PC-3 (cell line): Measurements from ENCODE around the gene MRPS25. TPM values are rescaled to one million over a fixed set of nuclear protein-coding genes. Genes with fewer than 3 reads are reported as not detected.

Source experiments
- ATAC-seq: fragments of 200-7000 bp; cut with Tn5 transposase; 2 replicates; pipeline ENCODE4 v1.9.1; 2020; ENCODE audit warnings: mild to moderate bottlenecking, moderate library complexity
- BruUV-seq: library from RNA; stranded (reverse); fragments of 400-500 nt; replicated peaks from 2 replicates; lab custom pipeline; 2021; lab: Mats Ljungman, UMichigan
- CTCF ChIA-PET: fragments of 300-600 bp; sonication (Branson Sonifier 250); formaldehyde crosslinking; loops from one replicate; lab custom pipeline; 2022; ENCODE audit warnings: antibody characterized with exemption; lab: Charles Lee
- POLR2A ChIA-PET: fragments of 300-600 bp; sonication (Branson Sonifier 250); formaldehyde crosslinking; loops from one replicate; lab custom pipeline; 2022; ENCODE audit warnings: antibody characterized with exemption; ENCODE audit not compliant: unreplicated experiment; lab: Charles Lee
- DNase-seq: peaks from one replicate; pipeline ENCODE4 v3.0.0-alpha.2; 2015
- H2AFZ ChIP-seq: fragments of 300-600 bp; sonication (generic); 2 replicates; pipeline ENCODE4 v1.6.0; 2016; ENCODE audit warnings: antibody characterized with exemption, low read length
- H3F3A ChIP-seq: fragments of 300-600 bp; sonication (generic); one replicate; pipeline ENCODE4 v1.6.0; 2017; ENCODE audit warnings: antibody characterized with exemption, low read length, control low read depth, mild to moderate bottlenecking; ENCODE audit not compliant: unreplicated experiment
- H3K27ac ChIP-seq: fragments of 300-600 bp; sonication (generic); 2 replicates; pipeline ENCODE4 v1.5.1; 2016; ENCODE audit warnings: mild to moderate bottlenecking, low read length
- H3K27me3 ChIP-seq: fragments of 300-600 bp; sonication (generic); 2 replicates; pipeline ENCODE4 v1.6.1; 2016; ENCODE audit warnings: low read length, mixed read lengths
- H3K36me3 ChIP-seq: fragments of 300-600 bp; sonication (generic); 2 replicates; pipeline ENCODE4 v1.6.1; 2016; ENCODE audit warnings: low read depth, mixed run types, low read length, mixed read lengths
- H3K4me1 ChIP-seq: fragments of 300-600 bp; sonication (generic); 2 replicates; pipeline ENCODE4 v1.5.1; 2016; ENCODE audit warnings: low read length; ENCODE audit not compliant: insufficient read depth
- H3K4me2 ChIP-seq: fragments of 300-600 bp; sonication (generic); 2 replicates; pipeline ENCODE4 v1.6.0; 2016; ENCODE audit warnings: low read length
- H3K4me3 ChIP-seq: fragments of 300-600 bp; sonication (generic); 2 replicates; pipeline ENCODE4 v1.5.1; 2016; ENCODE audit warnings: mild to moderate bottlenecking, low read length, mixed read lengths
- H3K79me2 ChIP-seq: fragments of 300-600 bp; sonication (generic); 2 replicates; pipeline ENCODE4 v1.6.1; 2017; ENCODE audit warnings: low read length, mixed read lengths
- H3K9ac ChIP-seq: fragments of 300-600 bp; sonication (generic); 2 replicates; pipeline ENCODE4 v1.6.0; 2016; ENCODE audit warnings: mild to moderate bottlenecking, low read length
- H3K9me2 ChIP-seq: fragments of 300-600 bp; sonication (generic); replicated peaks from 2 replicates; pipeline ENCODE4 v1.6.1; 2016; ENCODE audit warnings: mixed run types, low read length, mixed read lengths
- H3K9me3 ChIP-seq: fragments of 300-600 bp; sonication (generic); 2 replicates; pipeline ENCODE4 v1.6.1; 2016; ENCODE audit warnings: low read length, mixed read lengths
- H4K20me1 ChIP-seq: fragments of 300-600 bp; sonication (generic); 2 replicates; pipeline ENCODE4 v1.6.1; 2016; ENCODE audit warnings: low read length, mixed read lengths
- CTCF ChIP-seq: fragments of 300-600 bp; sonication (generic); conservative IDR thresholded peaks from 2 replicates; pipeline ENCODE4 v1.5.1; 2017; ENCODE audit warnings: antibody characterized with exemption, low read depth, mild to moderate bottlenecking, low read length
- EZH2 ChIP-seq: fragments of 300-600 bp; sonication (generic); IDR thresholded peaks from one replicate; pipeline ENCODE4 v1.6.1; 2017; ENCODE audit warnings: antibody characterized with exemption, mild to moderate bottlenecking, low read length; ENCODE audit not compliant: unreplicated experiment
- EZH2phosphoT487 ChIP-seq: fragments of 300-600 bp; sonication (generic); IDR thresholded peaks from 2 replicates; pipeline ENCODE4 v1.6.1; 2018; ENCODE audit warnings: mild to moderate bottlenecking, antibody characterized with exemption, low read length, borderline replicate concordance
- intact Hi-C: fragments of 100-400 bp; cut with micrococcal nuclease; formaldehyde crosslinking; loops from 2 replicates; pipeline ENCODE4 v1.9.0; 2023
- total RNA-seq: library from RNA; depleted of rRNA; stranded (reverse); fragments of >200 nt; gene quantifications from 2 replicates; pipeline ENCODE4 v1.2.3, GENCODE V29; 2014

MRPS25 gene
- total RNA-seq, 1 experiment from 2014 or later: 42.9 TPM

- H3K9me3 ChIP-seq: no peaks in the 10 kb centered on the region
- no peaks in the 10 kb centered on the region for H4K20me1 ChIP-seq
- H3F3A ChIP-seq: no peaks in the 10 kb centered on the region
- H3K27ac ChIP-seq: no peak overlapping the region
- ChIA-PET POLR2A (no interaction called here), CTCF (no interaction called here)
- no peak for DNase-seq
- no peak for ATAC-seq
- no peak for TF ChIP-seq CTCF
- TF ChIP-seq EZH2: no peak
- TF ChIP-seq EZH2phosphoT487: no peak
- H3K79me2 ChIP-seq: no peaks in the 10 kb centered on the region
- H3K9me2 ChIP-seq: no peaks in the 10 kb centered on the region
- no peak overlapping the region for H3K9ac ChIP-seq
- H3K4me2 ChIP-seq: no peak overlapping the region
- no peaks in the 10 kb centered on the region for H3K4me1 ChIP-seq
- no peak overlapping the region for H3K4me3 ChIP-seq
- intact Hi-C loops: no loop called here
- no peaks in the 10 kb centered on the region for H3K27me3 ChIP-seq
- peaks cover 45% of the 10 kb centered on the region for H3K36me3 ChIP-seq
- no peak overlapping the region for H2AFZ ChIP-seq
- no TSS peak for BruUV-seq
These were observed 41.4 kb downstream of the MRPS25 start for GRCh38 chr3:15023719-15024118.

GRCh38 chr3:15023249-15023648 lies 41.9 kb downstream of the MRPS25 start:
- no peak for DNase-seq
- H3K9ac ChIP-seq: no peak overlapping the region
- no peak overlapping the region for H3K27ac ChIP-seq
- no peak overlapping the region for H3K4me2 ChIP-seq
- TF ChIP-seq CTCF (no peak), EZH2phosphoT487 (no peak), EZH2 (no peak)
- H2AFZ ChIP-seq: no peak overlapping the region
- H3K9me2 ChIP-seq: no peaks in the 10 kb centered on the region
- no peaks in the 10 kb centered on the region for H3K27me3 ChIP-seq
- BruUV-seq: no TSS peak
- H3K79me2 ChIP-seq: no peaks in the 10 kb centered on the region
- no peak for ATAC-seq
- intact Hi-C loops: no loop called here
- no peaks in the 10 kb centered on the region for H3F3A ChIP-seq
- CTCF ChIA-PET: no interaction called here
- POLR2A ChIA-PET: no interaction called here
- no peaks in the 10 kb centered on the region for H4K20me1 ChIP-seq
- H3K4me1 ChIP-seq: no peaks in the 10 kb centered on the region
- H3K36me3 ChIP-seq: peaks cover 40% of the 10 kb centered on the region
- no peaks in the 10 kb centered on the region for H3K9me3 ChIP-seq
- no peak overlapping the region for H3K4me3 ChIP-seq

GRCh38 chr3:15017191-15017590 lies 47.9 kb downstream of the MRPS25 start:
- no peak for TF ChIP-seq CTCF
- TF ChIP-seq EZH2phosphoT487: no peak
- TF ChIP-seq EZH2: no peak
- no peak overlapping the region for H3K9ac ChIP-seq
- H3K9me2 ChIP-seq: no peaks in the 10 kb centered on the region
- no peak overlapping the region for H3K4me3 ChIP-seq
- intact Hi-C loops: no loop called here
- no TSS peak for BruUV-seq
- no peaks in the 10 kb centered on the region for H3K27me3 ChIP-seq
- H3K9me3 ChIP-seq: no peaks in the 10 kb centered on the region
- H4K20me1 ChIP-seq: no peaks in the 10 kb centered on the region
- no peak overlapping the region for H3K27ac ChIP-seq
- no peaks in the 10 kb centered on the region for H3K79me2 ChIP-seq
- no peak for DNase-seq
- H3K4me2 ChIP-seq: no peak overlapping the region
- H3K4me1 ChIP-seq: no peaks in the 10 kb centered on the region
- H2AFZ ChIP-seq: no peak overlapping the region
- ChIA-PET POLR2A (no interaction called here), CTCF (no interaction called here)
- no peaks in the 10 kb centered on the region for H3F3A ChIP-seq
- no peak for ATAC-seq
- peaks cover 44% of the 10 kb centered on the region for H3K36me3 ChIP-seq
